GM12801 (cell line): ENCODE measurements around the gene BID.

ENCODE experiments used
- CTCF ChIP-seq: IDR thresholded peaks from one replicate; pipeline ENCODE4 v1.5.1; 2011; ENCODE audit warnings: control low read depth; ENCODE audit not compliant: insufficient read length; ENCODE audit errors: extremely low read depth

The BID gene

GRCh38 chr22:17810570-17811116 lies 36.4 kb upstream of the BID start:
- no peak for TF ChIP-seq CTCF

GRCh38 chr22:17808693-17809403 lies 34.6 kb upstream of the BID start:
- TF ChIP-seq CTCF: no peak

GRCh38 chr22:17807578-17808410 lies 33.5 kb upstream of the BID start:
- TF ChIP-seq CTCF: no peak

- no peak for TF ChIP-seq CTCF
Measured at GRCh38 chr22:17807086-17807485, 32.8 kb upstream of the BID start.

GRCh38 chr22:17806437-17806836 lies 32.2 kb upstream of the BID start:
- TF ChIP-seq CTCF: no peak

GRCh38 chr22:17804331-17805080 lies 30.2 kb upstream of the BID start:
- no peak for TF ChIP-seq CTCF
